TTC549 (cell line): ENCODE measurements around the gene UTP25.
"Not testable (repeated sequence)": the region's sequence is repeated elsewhere in the genome, so short reads cannot be mapped to it uniquely, and the experiment has no call there.

ENCODE experiments used
- FAIRE-seq: peaks from 2 replicates; lab custom pipeline; 2012; peaks lifted over from hg19 to GRCh38; lab: Jason Lieb, UNC

UTP25 gene

GRCh38 chr1:209875515-209875914 lies 47.7 kb downstream of the UTP25 start:
- FAIRE-seq = no peak

- no peak for FAIRE-seq
Measured at GRCh38 chr1:209876078-209876800, 48.5 kb downstream of the UTP25 start.

DNA sequence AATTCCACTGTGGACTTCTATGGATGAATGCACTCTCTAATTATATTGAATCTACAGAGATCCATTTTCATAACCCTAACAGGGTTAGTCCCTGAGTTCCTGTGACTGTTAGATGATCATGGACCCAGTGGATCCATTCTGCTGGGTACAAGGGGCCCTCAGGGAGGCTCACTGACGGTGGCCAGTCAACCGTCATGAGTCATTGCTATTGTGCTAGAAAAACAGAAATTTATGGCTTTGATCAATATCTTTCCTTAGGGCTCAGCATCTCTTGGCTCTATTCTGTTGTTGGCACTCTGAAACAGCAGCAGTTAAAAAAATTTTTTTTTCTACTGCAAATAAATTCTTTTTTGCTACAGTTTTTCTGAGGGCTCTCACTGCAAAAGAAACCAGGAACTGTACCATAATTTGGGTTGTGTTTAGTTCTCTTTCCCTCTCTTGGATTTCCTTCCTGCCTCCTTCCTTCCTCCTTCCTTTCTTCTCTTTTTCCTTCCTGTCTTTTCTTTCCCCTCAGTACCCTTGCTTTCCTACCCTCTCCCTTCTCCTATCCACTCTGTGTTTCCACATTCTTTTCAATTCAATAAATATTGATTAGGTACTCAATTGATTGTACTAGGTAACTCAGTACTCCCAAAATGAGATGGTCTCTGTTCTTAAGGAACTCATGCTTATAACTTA lies 49.5 kb downstream of the UTP25 start:
- no peak for FAIRE-seq

GRCh38 chr1:209878964-209879363 lies 51.2 kb downstream of the UTP25 start:
- FAIRE-seq = no peak

DNA sequence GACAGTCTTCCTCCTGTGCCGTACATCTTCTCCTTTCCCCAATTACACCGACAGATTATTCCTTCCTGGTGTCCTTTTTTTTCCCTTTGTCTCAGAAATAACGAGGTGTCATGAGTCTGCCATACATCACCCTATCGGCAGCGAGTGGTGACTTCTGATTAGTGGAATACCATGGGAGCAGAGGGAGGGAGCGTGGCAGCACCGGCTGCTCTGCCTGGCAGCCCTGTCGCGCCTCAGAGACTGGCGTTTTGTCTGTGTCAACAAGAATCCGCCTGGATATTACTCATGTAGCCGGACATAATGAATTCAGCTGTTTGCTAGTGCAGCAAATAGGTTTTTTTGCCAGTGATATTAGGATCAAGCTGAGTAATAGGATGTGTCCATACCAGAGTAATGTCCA lies 51.8 kb downstream of the UTP25 start:
- no peak for FAIRE-seq

- FAIRE-seq = no peak
Measured at GRCh38 chr1:209880031-209880430, 52.3 kb downstream of the UTP25 start.

DNA sequence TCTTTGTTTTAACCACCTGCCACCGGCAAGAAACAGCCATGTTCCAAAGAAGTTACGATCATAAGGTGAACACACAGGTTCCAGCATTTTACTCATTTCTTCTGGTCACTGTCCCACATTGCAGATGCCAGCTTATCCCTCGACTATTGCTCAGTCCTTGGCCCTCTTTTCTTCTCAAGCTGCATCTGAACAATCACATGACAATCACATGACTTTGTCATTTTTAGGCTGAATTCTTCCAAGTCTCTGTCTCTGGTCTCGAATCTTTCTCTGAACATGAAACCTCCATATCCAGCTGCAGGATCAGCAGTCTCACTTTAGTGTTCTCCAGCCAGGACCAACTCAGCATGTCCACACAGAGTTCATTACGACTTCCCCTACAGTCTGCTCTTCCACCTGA lies 53.8 kb downstream of the UTP25 start:
- no peak for FAIRE-seq

- no peak for FAIRE-seq
Measured at GRCh38 chr1:209882286-209882685, 54.5 kb downstream of the UTP25 start.

- no peak for FAIRE-seq
Measured at GRCh38 chr1:209882942-209883340, 55.2 kb downstream of the UTP25 start.

- FAIRE-seq = no peak
Measured at GRCh38 chr1:209883341-209883971, 55.7 kb downstream of the UTP25 start.

DNA sequence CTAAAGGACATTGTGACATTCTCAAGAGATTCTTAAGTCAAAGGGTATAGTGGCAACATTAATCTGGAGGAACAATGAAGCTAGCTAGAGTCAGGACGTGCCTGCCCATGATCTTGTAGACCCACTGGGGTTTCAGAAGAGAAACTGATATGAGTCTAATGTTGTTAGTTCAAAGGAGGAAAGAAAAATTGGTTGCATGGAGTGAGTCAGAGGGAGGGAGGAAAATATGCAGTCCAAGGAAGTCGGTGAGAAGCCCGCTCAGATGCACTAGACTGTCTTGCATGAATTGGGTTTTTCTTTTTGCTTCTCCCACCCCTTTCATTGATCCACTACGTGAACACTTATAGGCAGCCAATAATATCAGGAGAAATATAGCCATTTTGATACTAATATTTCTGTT lies 56.5 kb downstream of the UTP25 start:
- FAIRE-seq = no peak

DNA sequence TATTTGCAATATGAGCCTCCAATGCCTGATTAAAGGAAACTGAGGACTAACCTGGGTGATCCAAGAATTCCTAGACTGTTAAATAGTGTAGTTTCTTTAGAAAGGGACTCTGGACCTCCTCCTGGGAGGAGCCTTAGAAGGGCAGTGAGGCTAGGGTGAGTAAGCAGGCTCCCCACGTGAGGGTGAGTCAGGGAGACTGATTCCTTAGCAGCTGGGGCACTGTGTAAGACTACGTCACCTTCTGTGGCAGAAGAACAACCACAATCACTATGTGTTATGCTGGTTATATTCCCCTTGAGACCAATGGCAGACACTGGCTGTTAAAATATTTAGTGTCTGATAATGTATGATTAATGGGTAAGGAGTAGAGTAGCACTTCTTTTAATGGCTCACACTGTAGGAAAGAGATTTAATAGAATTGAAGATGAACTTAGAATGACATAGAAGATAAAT lies 56.9 kb downstream of the UTP25 start:
- FAIRE-seq = no peak

GRCh38 chr1:209885403-209886218 lies 57.8 kb downstream of the UTP25 start:
- no peak for FAIRE-seq

DNA sequence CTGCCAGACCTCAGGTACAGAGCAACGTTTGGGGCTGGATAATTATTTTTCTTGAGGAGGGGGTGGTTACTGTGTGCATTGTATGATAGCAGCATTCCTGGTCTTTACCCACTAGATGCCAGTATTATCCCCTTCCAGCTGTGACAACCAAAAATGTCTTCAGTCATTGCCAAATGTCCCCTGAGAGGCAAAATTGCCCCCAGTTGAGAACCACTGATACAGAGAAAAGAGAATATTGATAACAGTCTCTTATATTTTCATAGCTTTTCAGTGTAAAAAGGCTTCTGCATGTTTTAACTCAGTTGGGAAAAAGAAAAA lies 58.4 kb downstream of the UTP25 start:
- no peak for FAIRE-seq

DNA sequence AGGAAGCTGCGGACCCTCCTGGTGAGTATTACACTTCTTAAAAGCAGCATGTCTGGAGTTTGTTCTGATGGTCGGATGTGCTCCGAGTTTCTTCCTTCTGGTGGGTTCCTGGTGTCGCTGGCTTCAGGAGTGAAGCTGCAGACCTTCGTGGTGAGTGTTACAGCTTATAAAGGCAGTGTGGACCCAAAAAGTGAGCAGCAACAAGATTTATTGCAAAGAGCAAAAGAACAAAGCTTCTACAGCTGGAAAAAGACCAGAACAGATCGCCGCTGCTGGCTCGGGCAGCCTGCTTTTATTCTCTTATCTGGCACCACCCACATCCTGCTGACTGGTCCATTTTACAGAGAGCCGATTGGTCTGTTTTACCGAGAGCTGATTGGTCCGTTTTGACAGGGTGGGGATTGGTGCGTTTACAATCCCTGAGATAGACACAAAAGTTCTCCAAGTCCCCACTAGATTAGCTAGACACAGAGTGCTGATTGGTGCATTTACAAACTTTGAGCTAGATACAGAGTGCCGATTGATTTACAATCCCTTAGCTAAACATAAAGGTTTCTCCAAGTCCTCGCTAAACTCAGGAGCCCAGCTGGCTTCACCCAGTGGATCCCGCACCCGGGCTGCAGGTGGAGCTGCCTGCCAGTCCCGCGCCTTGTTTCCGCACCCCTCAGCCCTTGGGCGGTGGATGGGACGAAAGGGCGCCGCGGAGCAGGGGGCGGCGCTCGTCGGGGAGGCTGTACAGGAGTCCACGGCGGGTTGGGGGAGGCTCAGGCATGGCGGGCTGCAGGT lies 60.7 kb downstream of the UTP25 start:
- not testable (repeated sequence) for FAIRE-seq

DNA sequence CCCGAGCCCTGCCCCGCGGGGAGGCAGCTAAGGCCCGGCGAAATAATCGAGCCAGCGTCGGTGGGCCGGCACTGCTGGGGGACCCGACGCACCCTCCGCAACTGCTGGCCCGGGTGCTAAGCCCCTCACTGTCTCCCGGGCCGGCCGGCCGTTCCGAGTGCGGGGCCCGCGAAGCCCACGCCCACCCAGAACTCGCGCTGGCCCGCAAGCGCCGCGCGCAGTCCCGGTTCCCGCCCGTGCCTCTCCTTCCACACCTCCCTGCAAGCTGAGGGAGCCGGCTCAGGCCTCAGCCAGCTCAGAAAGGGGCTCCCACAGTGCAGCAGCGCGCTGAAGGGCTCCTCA lies 61.3 kb downstream of the UTP25 start:
- no peak for FAIRE-seq

- no peak for FAIRE-seq
Measured at GRCh38 chr1:209890641-209891330, 63.0 kb downstream of the UTP25 start.

DNA sequence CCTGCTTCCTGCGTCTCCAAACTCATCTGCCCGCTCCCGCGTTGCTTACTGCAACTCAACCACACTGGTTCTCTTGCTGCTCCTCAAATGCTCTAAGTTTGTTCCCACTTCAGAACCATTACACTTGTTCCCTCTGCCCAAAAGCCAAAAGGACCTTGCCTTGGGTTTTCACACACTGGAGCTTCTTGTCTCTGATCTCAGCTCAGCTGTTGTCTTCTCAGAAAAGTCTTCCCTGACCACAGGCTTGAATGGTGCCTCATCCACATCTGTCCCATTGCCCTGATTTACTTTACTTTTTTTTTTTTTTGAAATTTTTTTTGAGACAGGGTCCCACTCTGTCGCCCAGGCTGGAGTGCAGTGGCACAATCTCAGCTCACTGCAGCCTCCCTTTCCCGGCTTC lies 66.0 kb downstream of the UTP25 start:
- FAIRE-seq = no peak

GRCh38 chr1:209895709-209896108 lies 67.9 kb downstream of the UTP25 start:
- no peak for FAIRE-seq

- FAIRE-seq = no peak
Measured at GRCh38 chr1:209896346-209896745, 68.6 kb downstream of the UTP25 start.

GRCh38 chr1:209898271-209898670 lies 70.5 kb downstream of the UTP25 start:
- not testable (repeated sequence) for FAIRE-seq
